Measurements from ENCODE around the gene TESK1.

DNA sequence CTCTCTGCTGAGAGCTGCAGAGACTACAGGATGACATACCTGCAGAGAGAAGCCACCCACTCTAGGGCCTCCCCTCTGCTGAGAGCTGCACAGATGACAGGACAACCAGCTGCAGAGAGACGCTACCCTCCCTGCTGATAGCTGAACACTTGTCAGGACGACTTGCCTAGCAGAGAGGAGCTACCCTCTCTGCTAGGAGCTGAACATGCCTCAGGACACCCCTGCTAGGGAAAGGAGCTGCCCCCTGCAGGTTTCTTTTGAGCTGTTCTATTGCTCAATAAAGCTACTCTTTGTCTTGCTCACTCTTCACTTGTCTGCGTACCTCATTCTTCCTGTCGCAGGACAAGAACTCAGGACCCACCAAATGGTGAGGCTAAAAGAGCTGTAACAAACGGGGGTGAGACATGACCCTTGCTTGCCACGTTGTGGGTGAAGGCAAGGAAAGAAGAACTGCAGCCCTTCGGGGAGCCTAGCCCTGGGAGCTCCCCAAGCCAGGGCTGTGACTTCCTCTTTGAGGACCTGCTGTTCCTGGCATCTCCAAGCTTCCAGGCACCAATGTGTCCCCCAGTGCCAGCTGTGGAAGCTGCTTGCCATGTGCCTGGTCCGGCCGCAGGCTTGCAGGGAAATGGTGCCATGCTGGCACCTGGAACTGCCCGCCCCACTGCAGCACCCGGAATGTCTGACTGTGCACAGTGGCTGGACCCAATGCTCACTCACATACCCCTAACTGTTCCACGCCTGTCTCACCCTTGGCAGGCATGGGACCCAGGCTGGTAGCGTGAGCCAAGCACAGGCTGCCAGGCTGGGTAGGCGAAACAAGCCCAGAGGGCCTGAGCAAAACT is 5.1 kb upstream of the TESK1 start:
- TF ChIP-seq, protein P1, sequence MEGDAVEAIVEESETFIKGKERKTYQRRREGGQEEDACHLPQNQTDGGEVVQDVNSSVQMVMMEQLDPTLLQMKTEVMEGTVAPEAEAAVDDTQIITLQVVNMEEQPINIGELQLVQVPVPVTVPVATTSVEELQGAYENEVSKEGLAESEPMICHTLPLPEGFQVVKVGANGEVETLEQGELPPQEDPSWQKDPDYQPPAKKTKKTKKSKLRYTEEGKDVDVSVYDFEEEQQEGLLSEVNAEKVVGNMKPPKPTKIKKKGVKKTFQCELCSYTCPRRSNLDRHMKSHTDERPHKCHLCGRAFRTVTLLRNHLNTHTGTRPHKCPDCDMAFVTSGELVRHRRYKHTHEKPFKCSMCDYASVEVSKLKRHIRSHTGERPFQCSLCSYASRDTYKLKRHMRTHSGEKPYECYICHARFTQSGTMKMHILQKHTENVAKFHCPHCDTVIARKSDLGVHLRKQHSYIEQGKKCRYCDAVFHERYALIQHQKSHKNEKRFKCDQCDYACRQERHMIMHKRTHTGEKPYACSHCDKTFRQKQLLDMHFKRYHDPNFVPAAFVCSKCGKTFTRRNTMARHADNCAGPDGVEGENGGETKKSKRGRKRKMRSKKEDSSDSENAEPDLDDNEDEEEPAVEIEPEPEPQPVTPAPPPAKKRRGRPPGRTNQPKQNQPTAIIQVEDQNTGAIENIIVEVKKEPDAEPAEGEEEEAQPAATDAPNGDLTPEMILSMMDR (IDR thresholded peaks at IDR 0.05): no peak
- no peak for TF ChIP-seq POLR2A (IDR thresholded peaks at IDR 0.05)
